ENCODE results near the gene GLG1. TPM values are rescaled to one million over a fixed set of nuclear protein-coding genes. Genes with fewer than 3 reads are reported as not detected.

GLG1 gene
- 31.4 and 34.5 TPM in 2 replicates for total RNA-seq (2014; rRNA removed; shearing (Covaris generic))

DNA sequence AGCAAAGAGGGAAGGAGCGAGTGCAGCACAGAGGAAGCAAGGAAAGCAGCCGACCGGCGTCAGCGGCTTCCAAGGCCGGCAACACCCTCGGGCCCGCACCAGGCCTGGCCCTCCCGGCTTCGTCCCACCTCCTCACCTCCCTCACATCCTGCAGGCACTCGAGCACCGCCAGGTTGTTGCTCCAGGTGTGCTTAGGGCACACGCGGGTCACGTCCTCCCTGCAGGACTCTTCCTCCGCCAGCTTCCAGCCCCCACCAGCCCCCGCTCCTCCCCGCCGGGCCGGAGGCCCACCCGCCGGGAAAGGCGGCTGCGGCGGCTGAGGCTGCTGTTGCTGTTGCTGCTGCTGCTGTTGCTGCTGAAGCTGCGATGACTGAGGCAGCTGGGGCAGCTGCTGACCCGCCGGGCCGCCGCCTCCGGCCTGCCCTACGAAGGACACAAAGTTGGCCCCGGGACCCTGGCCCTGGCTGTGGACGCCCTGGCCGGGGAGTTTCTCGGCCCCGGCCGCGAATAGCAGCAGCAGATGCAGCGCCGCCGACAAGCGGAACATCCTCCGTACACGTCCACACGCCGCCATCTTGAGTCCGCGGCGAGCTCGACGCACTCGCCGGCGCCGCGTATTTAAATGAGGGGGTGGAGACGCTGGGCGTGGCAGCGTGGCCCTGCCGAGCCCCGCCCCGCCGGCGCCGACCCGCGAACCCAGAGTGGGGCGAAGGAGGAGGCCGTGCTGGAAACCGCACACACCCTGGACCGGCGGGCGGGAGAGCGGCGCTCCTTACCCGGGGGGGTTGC, at the start of gene GLG1:
Gene GLG1, minus strand, starts transcription at position 594 of the 789 bp plus-strand sequence. Its CDS starts 20 bp downstream, at position 574.
- peak; percentile 91 for DNase-seq (ENCODE audit: low read depth)

DNA sequence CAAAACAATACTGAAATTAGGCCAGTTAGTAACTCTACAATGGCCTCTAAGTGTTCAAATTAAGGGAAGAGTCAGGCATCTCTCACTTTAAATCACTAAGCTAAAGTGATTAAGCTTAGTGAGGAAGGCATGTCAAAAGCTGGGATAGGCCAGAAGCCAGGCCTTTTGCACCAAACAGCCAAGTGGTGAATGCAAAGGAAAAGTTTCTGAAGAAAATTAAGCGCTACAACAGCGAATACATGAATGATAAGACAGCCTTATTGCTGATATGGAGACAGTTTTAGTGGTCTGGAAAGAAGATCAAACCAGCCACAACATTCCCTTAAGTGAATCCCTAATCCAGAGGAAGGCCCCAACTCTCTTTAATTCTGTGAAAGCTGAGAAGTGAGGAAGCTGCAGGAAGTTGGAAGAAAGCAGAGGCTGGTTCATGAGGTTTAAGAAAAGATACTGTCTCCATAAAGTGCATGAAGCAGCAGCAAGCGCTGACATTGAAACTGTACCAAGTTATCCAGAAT, 47.7 kb upstream of the GLG1 start:
- DNase-seq (ENCODE audit: low read depth) = no peak

DNA sequence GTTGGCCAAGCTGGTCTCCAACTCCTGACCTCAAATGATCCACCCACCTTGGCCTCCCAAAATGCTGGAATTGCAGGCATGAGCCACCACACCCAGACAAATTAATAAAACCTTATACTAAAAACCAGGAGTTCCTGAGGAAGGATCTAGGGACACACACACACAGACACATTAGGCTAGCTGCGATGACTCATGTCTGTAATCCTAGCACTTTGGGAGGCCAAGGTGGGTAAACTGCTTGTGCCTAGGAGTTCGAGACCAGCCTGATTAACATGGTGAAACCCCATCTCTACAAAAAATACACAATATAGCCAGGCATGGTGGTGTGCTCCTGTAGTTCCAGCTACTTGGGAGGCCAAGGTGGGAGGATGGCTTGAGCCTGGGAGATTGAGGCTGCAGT, 46.0 kb upstream of the GLG1 start:
- DNase-seq (ENCODE audit: low read depth) = peak; percentile 38

DNA sequence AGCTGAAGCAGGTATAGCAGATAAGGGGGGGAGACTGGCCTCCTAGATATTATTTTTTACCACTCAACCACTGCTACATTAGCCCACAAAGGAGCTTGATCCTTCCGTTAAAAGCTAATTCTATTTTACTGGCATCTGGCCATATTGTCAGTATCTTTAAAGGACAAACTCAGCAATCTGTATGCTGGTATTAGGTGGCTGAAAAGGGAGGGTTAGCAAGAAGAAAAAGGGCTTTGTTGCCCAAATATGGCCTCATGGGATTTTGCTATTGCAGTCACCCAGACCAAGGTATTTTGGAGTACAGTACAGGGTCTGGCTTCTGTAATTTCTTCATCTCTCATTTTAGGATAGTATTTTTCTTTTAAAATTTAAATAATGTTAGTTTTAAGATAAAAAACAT, 45.3 kb upstream of the GLG1 start:
- no peak for DNase-seq (ENCODE audit: low read depth)

DNA sequence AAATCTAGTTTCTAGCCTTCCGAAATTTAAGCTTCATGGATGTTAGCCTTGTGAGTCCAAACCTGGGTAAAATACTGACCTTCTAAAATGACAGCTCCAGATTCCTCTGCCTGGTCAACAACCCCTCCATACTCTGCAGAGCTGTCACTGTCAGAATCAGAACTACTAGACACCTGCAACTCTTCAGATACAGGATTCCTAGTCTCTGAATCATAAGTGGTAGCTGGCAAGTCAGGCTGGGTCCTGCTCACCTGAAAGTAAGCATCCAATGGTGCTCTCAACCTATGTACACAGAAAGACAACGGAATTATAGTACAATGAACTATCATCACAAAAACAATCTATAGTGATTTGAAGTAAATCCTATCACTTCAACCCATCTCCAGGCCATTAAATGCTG, 44.9 kb upstream of the GLG1 start:
- DNase-seq (ENCODE audit: low read depth) = no peak

DNA sequence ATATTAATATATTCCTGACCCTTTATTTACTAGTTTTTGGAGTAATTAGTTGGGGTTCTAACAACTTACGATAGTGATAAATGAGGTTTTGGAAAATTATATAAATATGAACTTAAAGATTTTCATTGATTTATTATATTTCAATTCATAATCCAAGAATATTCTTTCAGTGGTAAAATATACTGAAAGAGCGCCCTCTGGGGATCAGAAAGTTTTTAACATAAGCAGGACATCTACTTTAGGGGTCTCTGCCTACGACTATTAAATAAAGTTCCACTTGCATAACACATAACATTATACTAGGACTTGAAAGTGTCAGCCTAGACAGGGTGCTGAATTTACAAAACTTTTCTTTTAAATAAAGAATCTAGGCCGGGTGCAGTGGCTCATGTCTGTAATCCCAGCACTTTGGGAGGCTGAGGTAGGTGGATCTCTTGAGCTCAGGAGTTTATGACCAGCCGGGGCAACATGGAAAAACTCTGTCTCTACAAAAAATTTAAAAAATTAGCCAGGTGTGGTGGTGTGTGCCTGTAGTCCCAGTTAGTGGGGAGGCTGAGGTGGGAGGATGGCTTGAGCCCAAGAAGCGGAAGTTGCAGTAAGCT, 44.2 kb upstream of the GLG1 start:
- no peak for DNase-seq (ENCODE audit: low read depth)

DNA sequence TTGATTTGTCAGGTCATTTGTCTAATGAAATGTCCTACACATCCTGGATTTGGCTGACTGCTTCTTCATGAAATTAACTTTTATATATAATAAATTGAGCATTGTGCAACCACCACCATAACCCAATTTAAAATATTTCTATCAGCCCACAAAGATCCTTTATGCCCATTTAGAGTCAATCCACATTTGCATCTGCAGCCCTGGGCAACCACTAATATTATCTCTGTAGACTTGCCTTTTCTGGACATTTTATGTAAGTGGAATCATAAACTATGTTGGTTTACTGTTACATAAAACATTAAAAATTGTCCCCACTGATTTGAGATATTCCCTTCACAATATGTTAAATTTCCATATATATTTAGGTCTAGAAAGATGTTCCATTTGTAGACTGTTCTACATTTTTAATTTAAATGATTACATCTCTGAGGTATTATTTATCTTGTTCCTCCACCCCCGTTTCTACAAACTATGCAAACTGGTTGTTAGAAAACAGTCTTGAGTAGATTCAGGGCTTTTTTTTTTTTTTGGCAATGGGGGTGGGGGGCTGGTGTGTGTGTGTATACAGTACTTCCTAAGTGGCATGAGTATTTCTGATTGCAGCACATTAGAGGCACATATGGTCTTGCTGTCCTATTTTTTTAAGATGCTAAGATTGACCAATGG, 43.1 kb upstream of the GLG1 start:
- DNase-seq (ENCODE audit: low read depth) = no peak

DNA sequence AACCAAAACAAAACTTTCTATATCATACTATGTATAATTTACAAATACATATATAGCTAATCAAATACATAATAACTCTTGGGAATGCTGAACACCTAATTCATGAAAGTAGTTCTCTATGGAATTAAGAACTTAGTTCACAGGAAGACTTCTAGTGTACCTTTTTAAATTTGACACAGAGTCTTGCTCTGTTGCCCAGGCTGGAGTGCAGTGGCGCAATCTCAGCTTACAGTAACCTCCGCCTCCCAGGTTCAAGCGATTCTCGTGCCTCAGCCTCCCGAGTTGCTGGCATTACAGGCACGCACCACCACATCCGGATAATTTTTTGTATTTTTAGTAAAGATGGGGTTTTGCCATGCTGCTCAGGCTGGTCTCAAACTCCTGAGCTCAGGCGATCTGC, 35.1 kb upstream of the GLG1 start:
- DNase-seq (ENCODE audit: low read depth) = no peak

DNA sequence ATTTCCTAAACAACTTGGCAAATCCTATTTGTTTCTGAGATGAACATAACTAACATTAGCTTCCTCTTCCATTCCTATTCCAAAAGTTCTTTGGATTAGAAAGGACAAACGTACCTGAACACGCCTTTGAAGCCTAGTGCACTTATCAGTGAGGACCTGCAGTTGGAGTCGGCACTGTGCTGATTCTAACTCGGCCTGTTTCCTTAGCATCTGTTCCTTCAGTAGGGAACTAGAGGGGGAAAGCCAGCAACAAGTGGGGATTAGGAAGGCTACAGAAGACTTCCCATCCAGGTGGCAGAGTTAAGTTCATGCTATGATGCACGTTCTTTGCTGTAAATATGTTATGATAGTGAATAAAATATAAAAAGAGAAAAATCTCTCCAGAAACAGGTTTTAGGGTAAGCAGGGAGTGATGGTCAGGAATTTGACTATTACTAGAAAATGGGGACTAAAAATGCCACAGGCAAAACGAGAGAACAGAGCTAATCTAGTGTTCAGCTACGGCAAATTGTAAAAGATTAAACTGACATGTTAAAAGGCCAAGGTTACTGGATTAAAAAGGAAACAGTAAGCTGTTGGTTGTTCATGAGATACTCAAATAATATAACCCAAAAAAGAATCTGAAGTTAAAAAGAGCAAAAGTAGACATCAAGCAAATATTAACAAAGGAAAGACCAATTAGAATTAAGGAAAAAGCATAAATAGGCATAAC, 31.0 kb upstream of the GLG1 start:
- DNase-seq (ENCODE audit: low read depth) = no peak

DNA sequence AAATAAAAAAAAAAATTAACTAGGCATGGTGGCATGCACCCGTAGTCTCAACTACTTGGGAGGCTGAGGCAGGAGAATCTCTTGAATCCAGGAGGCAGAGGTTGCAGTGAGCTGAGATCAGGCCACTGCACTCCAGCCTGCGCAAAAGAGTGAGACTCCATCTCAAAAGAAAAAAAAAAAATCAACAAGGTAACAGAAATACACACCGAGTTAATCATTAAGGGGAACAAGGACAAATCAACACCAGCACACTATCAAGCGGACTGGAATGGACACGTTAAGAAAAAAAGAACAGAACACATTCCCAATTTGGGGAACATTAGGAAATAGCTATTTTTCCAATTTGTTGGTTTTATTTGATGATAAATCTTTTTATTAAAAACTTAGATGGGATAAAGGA, 28.4 kb upstream of the GLG1 start:
- DNase-seq (ENCODE audit: low read depth) = no peak

DNA sequence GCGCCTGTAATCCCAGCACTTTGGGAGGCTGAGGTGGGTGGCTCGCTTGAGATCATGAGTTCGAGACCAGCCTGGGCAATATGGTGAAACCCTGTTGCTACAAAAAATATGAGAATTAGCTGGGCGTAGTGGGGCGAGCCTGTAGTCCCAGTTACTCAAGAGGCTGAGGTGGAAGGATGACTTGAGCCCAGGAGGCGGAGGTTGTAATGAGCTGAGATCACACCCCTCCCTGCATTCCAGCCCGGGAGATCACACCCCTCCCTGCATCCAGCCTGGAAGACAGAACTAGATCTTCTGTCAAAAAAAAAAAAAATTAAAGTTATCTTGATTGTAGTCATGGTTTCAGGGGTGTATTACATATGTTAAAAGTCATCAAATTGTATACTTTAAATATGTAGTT, 26.8 kb upstream of the GLG1 start:
- no peak for DNase-seq (ENCODE audit: low read depth)

DNA sequence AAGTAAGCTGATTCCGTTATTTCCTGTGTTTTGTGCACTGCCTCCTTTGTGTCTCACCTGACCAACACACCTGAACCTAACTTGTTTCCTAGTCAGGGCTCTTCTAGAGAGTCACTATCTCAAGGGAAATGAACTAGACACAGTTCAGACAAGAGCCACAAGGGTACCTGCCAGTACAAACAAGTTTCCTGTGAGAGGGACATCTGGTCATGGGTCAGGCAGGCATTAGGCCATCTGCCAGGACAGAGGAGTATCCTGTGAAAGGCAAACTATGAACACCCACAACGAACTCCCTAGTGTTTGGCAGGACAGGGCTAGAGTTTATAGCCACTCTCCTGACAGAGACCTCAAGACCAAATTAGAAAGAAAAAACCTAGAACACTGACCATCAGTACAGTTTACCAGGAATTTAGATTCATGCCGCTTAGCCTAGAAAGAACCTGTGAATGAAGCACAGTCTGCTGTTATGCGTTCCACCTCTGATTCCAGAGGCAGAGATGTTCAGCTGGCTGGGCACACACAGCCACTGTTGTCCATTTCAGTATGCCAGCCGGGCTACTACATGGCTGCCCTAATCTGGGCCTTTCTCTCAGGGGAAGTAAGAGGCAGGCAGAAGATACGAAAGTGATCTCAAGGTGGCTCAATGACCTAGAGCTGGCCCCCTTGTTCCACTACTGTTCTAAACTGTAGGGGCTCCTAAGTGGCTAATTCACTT, 20.7 kb upstream of the GLG1 start:
- no peak for DNase-seq (ENCODE audit: low read depth)

DNA sequence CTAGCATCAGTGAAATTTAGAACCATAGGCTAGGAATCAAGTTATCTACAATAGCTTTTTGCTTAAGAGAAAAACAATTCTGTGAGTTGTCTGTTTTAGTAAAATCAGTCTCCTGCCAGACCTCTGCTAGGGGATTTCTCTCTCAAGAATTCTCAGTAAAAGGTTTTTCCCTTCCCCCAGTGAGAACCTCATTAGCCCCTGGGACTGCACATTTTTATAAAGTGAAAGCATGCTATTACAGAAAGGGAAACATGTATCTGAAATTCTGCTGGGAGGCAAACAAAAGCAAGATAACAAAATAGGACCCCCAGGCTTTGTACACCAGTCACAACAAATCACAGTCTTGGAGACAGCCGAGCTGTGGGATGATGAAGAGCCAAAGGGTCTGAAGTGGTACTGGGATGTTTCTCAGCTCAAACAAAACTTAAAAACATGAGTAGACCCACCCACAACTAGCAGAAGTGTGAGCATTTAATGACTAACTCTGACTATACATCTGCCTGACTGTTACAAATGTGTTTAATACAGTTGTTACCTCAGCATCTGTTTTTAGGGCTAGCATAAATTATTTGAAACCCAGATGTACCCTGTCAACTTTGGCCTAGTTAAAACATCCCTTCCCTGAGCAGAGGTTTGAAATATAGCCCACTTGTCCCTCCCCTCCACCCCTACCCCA, 20.0 kb upstream of the GLG1 start:
- DNase-seq (ENCODE audit: low read depth) = no peak

DNA sequence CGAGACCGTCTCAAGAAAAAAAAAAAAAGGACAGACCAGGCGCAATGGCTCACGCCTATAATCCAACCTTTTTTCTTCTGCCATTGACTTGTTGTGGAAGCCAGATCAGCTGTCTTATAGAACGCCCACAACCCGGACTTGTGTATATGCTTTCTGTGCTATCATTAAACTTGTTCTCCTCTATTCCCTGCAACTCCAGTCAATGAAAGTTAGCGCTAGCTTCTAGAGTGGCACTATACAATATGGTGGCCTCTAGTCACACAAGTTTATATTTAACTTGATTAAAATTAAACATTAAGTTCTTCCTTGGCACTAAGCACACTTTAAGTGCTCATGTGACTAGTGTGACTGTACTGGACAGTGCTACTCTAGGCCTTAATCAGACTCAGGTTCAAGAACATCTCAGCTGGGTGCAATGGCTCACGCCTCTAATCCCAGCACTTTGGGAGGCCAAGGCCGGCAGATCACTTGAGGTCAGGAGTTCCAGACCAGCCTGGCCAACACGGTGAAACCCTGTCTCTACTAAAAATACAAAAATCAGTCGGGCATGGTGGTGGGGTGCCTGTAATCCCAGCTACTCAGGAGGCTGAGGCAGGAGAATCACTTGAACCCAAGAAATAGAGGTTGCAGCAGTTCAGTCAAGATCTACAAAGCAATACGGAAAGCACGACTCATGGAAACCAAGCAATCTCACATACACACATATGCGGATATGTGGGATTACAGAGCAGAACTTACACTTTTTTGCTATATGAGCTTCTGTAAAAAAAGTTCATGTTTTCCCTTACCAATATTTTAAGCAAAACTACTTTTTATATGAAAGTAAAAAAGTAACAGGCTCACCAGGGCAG, 18.8 kb upstream of the GLG1 start:
- no peak for DNase-seq (ENCODE audit: low read depth)

DNA sequence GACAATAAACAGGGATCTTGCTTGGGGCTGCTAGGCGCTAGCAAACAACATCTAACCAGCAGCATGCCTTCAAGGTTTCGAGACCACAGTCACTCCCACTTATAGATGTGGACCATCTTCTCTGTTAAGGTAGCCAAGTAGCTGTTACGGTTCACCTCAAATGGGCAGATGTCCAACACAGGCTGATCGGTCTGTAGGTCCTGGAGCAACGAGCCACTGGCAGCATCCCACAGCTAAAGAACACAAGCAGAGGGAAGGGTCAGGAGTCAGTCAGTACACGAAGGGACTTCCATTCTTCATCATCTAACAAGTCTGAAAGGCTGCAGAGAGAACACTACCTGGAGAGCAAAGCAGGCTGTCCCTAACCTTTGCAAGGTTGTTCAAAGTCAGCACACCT, 16.9 kb upstream of the GLG1 start:
- no peak for DNase-seq (ENCODE audit: low read depth)

DNA sequence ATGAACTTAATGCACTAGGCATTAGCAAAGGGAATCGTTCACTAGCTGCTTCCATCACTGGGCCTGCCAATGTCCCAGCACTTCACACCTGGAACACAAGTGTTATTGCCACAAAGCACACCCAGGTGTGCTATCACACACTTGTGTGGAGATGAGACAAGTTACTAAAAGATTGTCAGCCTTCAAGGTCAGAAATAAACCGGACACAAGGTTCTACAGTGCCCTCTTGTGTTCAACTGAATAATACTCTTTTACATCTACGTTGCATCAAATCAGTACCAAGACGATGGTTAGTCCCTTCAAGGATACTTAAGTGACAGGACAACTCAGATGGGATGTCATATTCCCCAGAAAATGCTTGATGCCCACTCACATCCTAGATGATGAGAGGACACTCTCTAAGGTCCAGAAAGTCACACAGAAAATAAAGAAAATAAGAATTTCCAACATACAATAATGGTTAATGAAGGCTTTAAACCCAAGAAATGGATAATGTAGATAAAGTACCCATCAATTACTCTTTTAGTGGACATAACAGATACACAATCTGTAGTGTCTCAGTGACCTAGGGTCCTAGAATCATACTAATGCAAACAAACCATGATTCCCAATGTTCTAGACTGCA, 16.4 kb upstream of the GLG1 start:
- DNase-seq (ENCODE audit: low read depth) = peak; percentile 11

DNA sequence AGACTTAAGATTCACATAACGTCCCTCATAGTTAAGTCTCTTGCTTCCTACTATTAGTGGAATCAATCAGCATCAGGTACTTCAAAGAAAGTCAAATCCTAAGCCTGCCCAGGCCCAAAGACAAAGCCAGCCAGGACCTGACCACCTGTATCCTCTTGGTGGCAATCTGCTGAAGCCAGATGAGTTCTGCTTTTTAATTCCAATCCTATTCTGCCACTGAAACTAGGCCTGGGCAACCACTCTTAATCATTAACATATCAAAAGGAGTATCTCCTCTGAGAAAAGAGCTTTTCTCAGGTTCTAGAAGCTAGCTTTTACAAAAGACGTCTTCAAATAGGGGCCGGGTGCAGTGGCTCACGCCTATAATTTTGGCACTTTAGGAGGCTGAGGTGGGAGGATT, 15.1 kb upstream of the GLG1 start:
- DNase-seq (ENCODE audit: low read depth) = no peak

DNA sequence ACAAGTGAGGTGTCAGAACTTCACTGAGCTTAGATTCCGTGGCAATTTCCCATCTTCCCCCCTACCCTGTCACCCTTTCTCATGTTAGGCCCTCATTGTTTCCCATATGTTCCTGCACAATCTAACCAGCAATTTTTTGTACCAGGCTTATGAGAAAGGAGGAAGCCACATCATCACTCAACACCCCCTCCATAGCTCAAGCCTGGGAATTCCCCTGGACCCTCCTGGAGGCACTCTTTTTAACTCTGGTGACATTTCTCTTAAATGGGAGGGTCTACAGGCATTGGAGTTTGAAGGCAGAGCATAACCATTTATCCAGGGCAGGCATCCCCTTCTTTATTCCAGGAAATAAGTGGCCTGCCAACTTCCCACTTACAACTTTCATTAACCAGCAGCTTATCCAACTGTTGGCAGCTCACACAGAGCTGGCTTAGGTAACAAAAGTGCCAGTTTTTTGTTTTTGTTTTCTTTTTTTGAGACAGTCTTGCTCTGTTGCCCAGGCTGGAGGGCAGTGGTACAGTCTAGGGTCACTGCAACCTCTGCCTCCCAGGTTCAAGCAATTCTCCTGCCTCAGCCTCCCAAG, 10.4 kb upstream of the GLG1 start:
- DNase-seq (ENCODE audit: low read depth) = no peak

DNA sequence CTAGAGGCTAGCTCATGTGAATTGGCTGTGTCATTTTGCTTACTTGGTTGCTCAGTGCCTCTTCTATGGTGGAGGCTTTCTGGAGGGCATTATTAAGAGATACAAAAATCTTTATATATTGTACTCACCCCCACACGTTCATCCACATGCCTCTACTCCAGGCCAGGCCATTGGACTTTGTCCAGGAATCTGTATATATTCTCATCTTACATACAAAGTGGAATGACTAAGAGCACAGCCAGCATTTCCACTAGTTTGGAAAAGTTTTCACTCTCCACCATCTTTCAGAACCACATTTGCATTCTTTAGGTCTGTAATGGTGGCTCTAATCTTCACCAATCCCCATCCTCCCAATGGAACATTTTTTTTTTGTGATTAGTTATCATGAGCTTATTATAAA, 4.8 kb upstream of the GLG1 start:
- DNase-seq (ENCODE audit: low read depth) = no peak
